Endothelial cell (in vitro differentiated cells): Measurements from ENCODE around the gene LDHD. TPM values are rescaled to one million over a fixed set of nuclear protein-coding genes. Genes with fewer than 3 reads are reported as not detected.
"Not testable (repeated sequence)": the region's sequence is repeated elsewhere in the genome, so short reads cannot be mapped to it uniquely, and the experiment has no call there.

Experiments
- DNase-seq: peaks from one replicate; pipeline ENCODE4 v3.0.0; 2021; ENCODE audit warnings: low spot score
- H3K27ac Mint-ChIP-seq: one replicate; pipeline ENCODE4 v1.8.0; 2021; ENCODE audit warnings: mixed read lengths, inconsistent platforms; ENCODE audit not compliant: unreplicated experiment
- H3K27me3 Mint-ChIP-seq: one replicate; pipeline ENCODE4 v1.8.0; 2021; ENCODE audit warnings: mild to moderate bottlenecking, moderate library complexity, mixed read lengths, inconsistent platforms; ENCODE audit not compliant: unreplicated experiment
- H3K36me3 Mint-ChIP-seq: one replicate; pipeline ENCODE4 v1.8.0; 2021; ENCODE audit warnings: mild to moderate bottlenecking, low read depth, mixed read lengths, inconsistent platforms; ENCODE audit not compliant: unreplicated experiment
- H3K4me1 Mint-ChIP-seq: one replicate; pipeline ENCODE4 v1.8.0; 2021; ENCODE audit warnings: mild to moderate bottlenecking, mixed read lengths, inconsistent platforms; ENCODE audit not compliant: unreplicated experiment
- H3K4me3 Mint-ChIP-seq: one replicate; pipeline ENCODE4 v1.8.0; 2021; ENCODE audit warnings: mild to moderate bottlenecking, mixed read lengths, inconsistent platforms; ENCODE audit not compliant: unreplicated experiment
- H3K9me3 Mint-ChIP-seq: one replicate; pipeline ENCODE4 v1.8.0; 2021; ENCODE audit warnings: mixed read lengths, inconsistent platforms; ENCODE audit not compliant: unreplicated experiment
- total RNA-seq: library from RNA; stranded (reverse); fragmentation: NEBNext Ultra II Directional; extraction: Animal tissue kit (Norgen Biotek cat#: 25700); gene quantifications from one replicate; pipeline ENCODE4 v1.2.1, GENCODE V29; 2021; ENCODE audit not compliant: unreplicated experiment
- TF ChIP-seq, protein P1 (sequence below): fragments of 200-600 bp; sonication (generic); IDR thresholded peaks from one replicate; pipeline ENCODE4 v1.5.0; 2021; ENCODE audit warnings: antibody characterized with exemption; ENCODE audit not compliant: unreplicated experiment

The LDHD gene
- total RNA-seq, 1 donor from 2014 or later, result 0.36 TPM

DNA sequence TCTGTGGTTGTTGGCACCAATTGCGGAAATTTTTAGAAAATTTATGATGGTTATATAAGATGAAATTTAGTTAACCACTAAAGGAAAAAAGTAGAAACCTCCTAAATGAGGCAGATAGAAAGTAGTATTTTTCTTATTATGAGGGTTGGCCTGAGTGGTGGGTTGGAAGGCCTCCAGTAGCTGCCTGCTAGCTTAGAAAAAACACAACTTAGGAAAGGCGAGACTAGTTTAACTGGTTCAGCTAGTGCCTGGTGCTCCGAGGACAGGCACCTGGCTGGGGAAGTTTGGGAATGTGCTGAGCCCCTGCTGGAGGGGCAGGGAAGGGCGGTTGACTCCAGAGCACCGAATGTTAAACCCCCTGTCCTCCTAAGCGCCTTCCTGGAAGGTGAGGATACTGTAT, 19.9 kb downstream of the LDHD start:
- H3K27me3 Mint-ChIP-seq, result peaks cover 18% of the 10 kb centered on the region

DNA sequence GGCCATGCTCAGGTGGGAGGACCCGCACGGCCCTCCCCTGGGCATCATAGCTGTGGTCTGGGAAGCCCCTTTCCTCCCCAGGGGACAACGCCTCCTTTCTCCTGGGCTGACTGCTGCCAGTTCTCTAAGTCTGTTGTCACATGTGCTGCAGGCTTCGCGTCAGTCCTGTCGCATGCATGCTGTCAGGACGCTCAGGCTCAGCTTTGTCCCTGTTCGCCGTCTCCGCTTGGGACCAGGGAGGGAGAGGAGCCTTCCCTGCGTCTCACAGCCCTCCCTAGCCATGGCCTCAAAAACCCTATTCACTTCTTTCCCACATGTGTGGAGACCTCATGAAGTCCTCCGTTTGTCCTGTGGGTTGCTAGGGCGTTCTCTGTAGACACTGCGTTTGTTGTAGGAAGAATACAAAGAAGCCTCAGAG, 21.4 kb downstream of the LDHD start:
- H3K9me3 Mint-ChIP-seq, result no peaks in the 10 kb centered on the region
- no peak for DNase-seq
- H3K36me3 Mint-ChIP-seq, result peaks cover 32% of the 10 kb centered on the region
- TF ChIP-seq, protein P1, sequence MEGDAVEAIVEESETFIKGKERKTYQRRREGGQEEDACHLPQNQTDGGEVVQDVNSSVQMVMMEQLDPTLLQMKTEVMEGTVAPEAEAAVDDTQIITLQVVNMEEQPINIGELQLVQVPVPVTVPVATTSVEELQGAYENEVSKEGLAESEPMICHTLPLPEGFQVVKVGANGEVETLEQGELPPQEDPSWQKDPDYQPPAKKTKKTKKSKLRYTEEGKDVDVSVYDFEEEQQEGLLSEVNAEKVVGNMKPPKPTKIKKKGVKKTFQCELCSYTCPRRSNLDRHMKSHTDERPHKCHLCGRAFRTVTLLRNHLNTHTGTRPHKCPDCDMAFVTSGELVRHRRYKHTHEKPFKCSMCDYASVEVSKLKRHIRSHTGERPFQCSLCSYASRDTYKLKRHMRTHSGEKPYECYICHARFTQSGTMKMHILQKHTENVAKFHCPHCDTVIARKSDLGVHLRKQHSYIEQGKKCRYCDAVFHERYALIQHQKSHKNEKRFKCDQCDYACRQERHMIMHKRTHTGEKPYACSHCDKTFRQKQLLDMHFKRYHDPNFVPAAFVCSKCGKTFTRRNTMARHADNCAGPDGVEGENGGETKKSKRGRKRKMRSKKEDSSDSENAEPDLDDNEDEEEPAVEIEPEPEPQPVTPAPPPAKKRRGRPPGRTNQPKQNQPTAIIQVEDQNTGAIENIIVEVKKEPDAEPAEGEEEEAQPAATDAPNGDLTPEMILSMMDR, result no peak
- H3K4me1 Mint-ChIP-seq, result peaks cover 48% of the 10 kb centered on the region
- H3K4me3 Mint-ChIP-seq, result no peak overlapping the region
- H3K27me3 Mint-ChIP-seq, result peaks cover 16% of the 10 kb centered on the region
- H3K27ac Mint-ChIP-seq, result no peak overlapping the region

More for the DNA sequence above, 19.9 kb downstream of the LDHD start:
- no peaks in the 10 kb centered on the region for H3K9me3 Mint-ChIP-seq
- H3K27ac Mint-ChIP-seq, result peak overlapping the region; percentile 64
- peak overlapping the region; percentile 76 for H3K4me3 Mint-ChIP-seq
- H3K36me3 Mint-ChIP-seq, result peaks cover 35% of the 10 kb centered on the region
- DNase-seq, result no peak
- TF ChIP-seq, protein P1, result peak; percentile 56
- peaks cover 55% of the 10 kb centered on the region for H3K4me1 Mint-ChIP-seq

DNA sequence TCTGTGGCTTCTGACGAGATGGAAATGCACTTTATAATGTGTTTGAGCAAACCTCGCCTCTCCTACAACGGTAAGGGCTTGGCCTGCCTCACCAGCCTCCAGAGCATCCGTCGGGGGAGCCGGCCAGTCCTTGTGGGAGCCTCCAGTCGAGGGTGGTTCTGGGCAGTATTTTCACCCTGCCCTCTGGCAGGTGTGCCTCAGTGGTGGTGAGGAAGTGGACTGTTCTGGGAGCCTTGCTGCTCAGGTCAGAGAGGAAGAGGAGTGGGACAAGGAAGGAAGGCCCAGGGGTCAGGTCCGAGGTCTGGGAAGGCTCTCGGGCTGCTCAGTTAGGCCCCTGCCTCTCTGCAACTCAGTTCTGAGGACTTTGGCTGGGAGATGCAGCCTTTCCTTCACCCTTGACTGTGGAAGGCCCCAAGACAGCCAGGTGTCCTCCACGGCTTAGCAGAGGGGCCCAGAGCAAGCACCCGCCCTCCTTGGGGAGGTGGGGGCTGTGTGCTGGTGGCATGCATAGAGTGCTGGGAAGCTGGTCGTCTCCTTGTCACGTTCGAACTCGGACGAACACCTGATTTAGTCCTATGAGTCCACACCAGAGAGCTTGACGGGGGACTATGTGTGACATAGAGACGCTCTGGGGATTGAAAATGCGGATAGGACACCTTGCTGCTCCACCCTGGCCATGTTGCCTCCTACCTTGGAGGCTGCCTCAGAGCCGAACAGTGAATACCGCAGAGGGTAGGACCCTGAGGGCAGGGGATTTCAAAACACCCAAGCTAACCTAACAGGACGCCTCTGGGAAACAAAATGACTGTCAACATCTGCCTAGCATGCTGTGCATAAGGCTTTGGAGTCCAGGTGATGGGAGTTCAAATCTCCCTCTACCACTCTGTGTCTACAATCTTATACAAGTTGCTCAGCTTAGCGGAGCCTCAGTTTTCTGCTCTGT, 22.7 kb downstream of the LDHD start:
- Mint-ChIP-seq H3K36me3 (peaks cover 31% of the 10 kb centered on the region), H3K4me1 (peaks cover 47% of the 10 kb centered on the region), H3K27me3 (peaks cover 9% of the 10 kb centered on the region), H3K4me3 (peak overlapping the region; percentile 31), H3K27ac (no peak overlapping the region), H3K9me3 (no peaks in the 10 kb centered on the region)
- TF ChIP-seq, protein P1, result no peak
- no peak for DNase-seq

DNA sequence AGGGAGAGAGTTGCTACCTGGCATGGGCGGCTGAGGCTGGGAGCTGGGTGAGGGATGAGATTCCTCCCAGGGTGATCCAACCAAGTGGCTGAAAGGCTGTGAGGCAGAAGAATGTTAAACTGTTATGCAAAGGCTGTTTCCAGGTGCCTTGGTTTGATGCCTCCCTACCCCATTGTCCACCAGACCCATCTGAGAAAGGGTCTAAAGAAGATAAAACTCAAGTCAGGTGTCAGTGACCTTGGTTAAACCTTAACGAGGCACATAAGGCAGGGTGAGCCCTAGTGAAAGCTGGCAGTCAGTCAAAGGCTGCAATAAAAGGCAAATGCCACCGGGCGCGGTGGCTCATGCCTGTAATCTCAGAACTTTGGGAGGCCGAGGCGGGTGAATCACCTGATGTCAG, 23.8 kb downstream of the LDHD start:
- Mint-ChIP-seq H3K27me3 (peaks cover 8% of the 10 kb centered on the region), H3K36me3 (peaks cover 31% of the 10 kb centered on the region), H3K9me3 (no peaks in the 10 kb centered on the region), H3K4me1 (peaks cover 50% of the 10 kb centered on the region), H3K27ac (no peak overlapping the region), H3K4me3 (no peak overlapping the region)
- TF ChIP-seq, protein P1, result no peak
- DNase-seq, result no peak

DNA sequence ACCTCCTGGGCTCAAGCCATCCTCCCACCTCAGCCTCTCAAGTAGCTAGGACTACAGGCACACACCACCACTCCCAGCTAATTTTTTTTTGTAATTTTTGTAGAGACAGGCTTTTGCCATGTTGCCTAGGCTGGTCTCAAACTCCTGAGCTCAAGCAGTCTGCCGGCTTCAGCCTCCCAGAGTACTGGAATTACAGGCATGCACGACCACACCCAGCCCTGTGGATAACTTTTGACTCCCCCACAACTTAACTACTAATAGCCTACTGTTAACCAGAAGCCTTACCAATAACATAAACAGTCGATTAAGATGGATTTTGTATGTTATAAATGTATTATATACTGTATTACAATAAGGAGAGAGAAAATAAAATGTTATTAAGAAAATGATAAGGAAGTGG, 25.0 kb downstream of the LDHD start:
- not testable (repeated sequence) for H3K4me3 Mint-ChIP-seq, H3K27me3 Mint-ChIP-seq, DNase-seq, H3K9me3 Mint-ChIP-seq, H3K27ac Mint-ChIP-seq
- Mint-ChIP-seq H3K36me3 (peaks cover 29% of the 10 kb centered on the region), H3K4me1 (peaks cover 56% of the 10 kb centered on the region)

DNA sequence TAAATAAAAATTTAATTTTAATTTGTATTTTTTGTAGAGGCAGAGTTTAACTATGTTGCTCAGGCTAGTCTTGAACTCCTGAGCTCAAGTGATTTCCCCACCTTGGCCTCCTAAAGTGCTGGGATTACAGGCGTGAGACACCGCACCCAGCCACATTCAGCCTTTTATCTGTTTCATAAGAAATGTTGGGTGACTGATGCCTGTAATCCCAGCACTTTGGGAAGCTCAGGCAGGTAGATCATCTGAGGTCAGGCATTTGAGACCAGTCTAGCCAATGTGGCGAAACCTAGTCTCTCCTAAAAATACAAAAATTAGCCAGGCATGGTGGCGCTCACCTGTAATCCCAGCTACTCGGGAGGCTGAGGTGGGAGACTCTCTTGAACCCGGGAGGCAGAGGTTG, 25.7 kb downstream of the LDHD start:
- H3K27me3 Mint-ChIP-seq, H3K4me3 Mint-ChIP-seq, H3K27ac Mint-ChIP-seq, H3K9me3 Mint-ChIP-seq, DNase-seq: not testable (repeated sequence)
- Mint-ChIP-seq H3K36me3 (peaks cover 24% of the 10 kb centered on the region), H3K4me1 (peaks cover 58% of the 10 kb centered on the region)
